Coronary artery (tissue), 2 donors: Measurements from ENCODE around the gene BCKDK.
"Not testable (repeated sequence)": the region's sequence is repeated elsewhere in the genome, so short reads cannot be mapped to it uniquely, and the experiment has no call there.

Experiments used
- DNase-seq: peaks from one replicate; pipeline ENCODE4 v3.0.0-alpha.2; 2017; ENCODE audit warnings: low spot score
- H3K27ac ChIP-seq, 2 donors: fragments of 200-600 bp; sonication (generic); one replicate each; pipeline ENCODE4 v1.5.1; 2016 to 2019
- H3K4me3 ChIP-seq: fragments of 200-600 bp; sonication (generic); 2 replicates; pipeline ENCODE4 v1.5.1; 2016; ENCODE audit warnings: mild to moderate bottlenecking, moderate library complexity
- CTCF ChIP-seq: fragments of 200-600 bp; sonication (generic); IDR thresholded peaks from one replicate; pipeline ENCODE4 v1.5.1; 2019; ENCODE audit warnings: antibody characterized with exemption

BCKDK gene

DNA sequence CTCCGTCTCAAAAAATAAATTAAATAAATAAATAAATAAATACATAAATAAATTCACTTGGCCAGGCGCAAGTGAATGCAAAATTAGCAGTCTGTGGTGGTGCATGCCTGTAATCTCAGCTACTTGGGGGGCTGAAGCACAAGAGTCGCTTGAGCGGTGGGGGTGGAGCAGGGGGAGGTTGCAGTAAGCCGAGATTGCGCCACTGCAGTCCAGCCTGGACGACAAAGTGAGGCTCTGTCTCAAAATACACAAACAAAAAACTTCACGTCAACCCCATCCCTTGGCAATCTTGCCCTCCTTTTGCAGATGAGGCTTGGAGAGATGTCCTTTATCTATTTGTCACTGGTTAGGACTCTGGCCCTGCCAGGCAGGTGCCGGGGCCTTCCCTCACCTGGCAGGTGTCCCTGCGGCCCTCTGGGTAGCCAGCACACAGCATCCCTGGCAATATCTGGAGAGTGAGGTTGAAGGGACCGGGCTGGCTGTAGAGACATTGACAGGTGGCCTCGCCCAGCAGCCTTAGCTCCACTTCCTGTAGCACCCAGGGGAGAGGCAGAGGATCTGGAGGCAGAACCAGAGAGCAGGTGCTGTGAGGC lies 37.3 kb downstream of the BCKDK start:
- DNase-seq: no peak
- no peak for TF ChIP-seq CTCF
- no peak overlapping the region for H3K4me3 ChIP-seq
- H3K27ac ChIP-seq: no peak overlapping the region

DNA sequence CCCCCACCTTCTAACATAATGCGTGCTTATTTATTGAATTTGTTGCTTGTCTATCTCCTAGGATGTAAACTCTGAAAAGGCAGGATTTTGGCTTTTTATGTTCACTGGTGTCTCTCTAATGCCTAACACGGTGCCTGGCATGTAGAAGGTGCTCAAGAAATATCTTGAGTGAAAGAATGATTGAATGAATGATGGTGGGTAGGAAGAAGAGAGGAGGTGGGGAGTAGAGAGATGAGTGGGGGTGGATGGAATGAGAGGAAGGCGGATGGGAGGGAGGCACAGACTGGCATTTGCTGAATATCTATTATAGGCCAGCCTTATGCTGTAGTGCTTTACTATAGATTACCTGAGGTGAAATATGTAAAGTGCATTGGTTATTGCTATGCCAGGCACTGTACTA lies 39.4 kb downstream of the BCKDK start:
- no peak for TF ChIP-seq CTCF
- no peak for DNase-seq
- Histone ChIP-seq H3K27ac (no peak overlapping the region), H3K4me3 (no peak overlapping the region)

GRCh38 chr16:31148281-31148728 lies 40.1 kb downstream of the BCKDK start:
- Histone ChIP-seq H3K27ac (no peak overlapping the region), H3K4me3 (no peak overlapping the region)
- no peak for DNase-seq
- TF ChIP-seq CTCF: no peak

DNA sequence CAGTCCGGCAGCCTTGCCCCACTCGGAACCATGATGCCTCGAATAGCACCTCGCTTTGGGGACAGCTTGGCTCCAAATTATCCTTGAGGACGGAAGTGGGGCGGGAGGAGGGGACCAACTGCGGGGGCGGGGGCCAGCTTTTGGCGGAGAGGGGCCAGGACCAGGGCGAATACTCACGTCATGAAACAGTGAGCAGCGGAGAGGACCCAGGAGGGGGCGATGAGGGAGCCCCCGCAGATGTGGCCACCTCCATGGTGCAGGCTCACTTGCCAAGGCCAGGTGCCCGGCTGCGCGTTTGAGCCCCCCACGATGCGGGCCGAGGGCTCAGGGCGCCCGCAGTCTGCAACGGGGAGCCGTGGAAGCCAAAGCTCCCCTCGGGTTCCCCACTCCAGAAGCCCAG lies 40.7 kb downstream of the BCKDK start:
- no peak for DNase-seq
- Histone ChIP-seq H3K4me3 (no peak overlapping the region), H3K27ac (peak overlapping the region in 1 of 2 donors; percentile 58)
- no peak for TF ChIP-seq CTCF

DNA sequence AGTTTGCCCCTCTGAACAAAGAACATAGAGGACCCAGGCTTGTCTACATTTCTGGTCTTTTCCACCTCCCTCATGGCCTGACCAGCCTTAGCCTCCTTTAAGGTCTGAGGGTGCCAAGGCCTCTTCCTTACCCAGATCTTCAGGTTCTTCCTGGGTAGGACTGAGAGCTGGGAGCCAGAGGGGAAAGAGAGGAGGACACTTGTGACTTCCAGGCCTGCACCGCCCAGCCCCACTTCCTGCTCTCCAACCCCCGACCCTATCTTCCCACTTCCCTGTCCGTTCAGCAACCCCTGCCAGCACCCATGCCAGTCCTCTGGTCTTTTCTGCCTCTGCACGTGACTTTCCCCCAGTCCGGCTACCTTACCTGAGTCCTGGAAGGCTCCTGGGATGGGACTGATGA lies 41.1 kb downstream of the BCKDK start:
- Histone ChIP-seq H3K4me3 (no peak overlapping the region), H3K27ac (peak overlapping the region in 1 of 2 donors; percentile 58)
- DNase-seq: no peak
- TF ChIP-seq CTCF: no peak

- no peak for TF ChIP-seq CTCF
- no peak within 1 kb of the TSS for H3K4me3 ChIP-seq
- DNase-seq: no peak
- H3K27ac ChIP-seq: peak within 1 kb of the TSS in 1 of 2 donors; percentile 58
Measured at GRCh38 chr16:31149894-31150890, 42.0 kb downstream of the BCKDK start, which contains the start of gene PRSS36. Gene PRSS36, minus strand, starts transcription at chr16:31150066. Its CDS starts 31 bp downstream, at chr16:31150035.

GRCh38 chr16:31150976-31151375 lies 42.8 kb downstream of the BCKDK start:
- H3K27ac ChIP-seq: peak overlapping the region in 1 of 2 donors; percentile 58
- not testable (repeated sequence) for H3K4me3 ChIP-seq, DNase-seq
